ENCODE measurements around the gene SBK1. TPM values are rescaled to one million over a fixed set of nuclear protein-coding genes. Genes with fewer than 3 reads are reported as not detected.

Gene SBK1
- total RNA-seq, 1 donor from 2014 or later: 1.9 TPM

DNA sequence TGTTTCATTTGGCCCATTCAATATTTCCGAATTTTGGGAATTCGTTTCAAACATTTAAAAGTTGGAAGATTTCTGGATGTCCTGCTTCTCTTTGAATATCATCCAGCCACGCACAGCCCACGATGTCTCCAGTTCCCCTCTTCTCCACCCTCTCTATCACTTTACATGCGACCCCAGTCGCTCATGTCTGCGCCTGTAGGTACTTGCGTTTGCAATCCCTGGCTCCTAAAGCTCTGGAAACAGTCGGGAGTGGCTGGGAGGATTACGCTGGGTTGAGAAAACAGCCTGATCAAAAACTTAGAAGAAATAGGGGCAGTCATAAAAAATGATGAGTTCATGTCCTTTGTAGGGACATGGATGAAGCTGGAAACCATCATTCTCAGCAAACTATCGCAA, 1.5 kb upstream of the SBK1 start:
- H3K4me3 ChIP-seq: no peak overlapping the region
- ATAC-seq (no peak), DNase-seq (no peak)
- H3K27ac ChIP-seq: no peak overlapping the region
- peaks cover 3% of the 10 kb centered on the region for H3K27me3 ChIP-seq
- H3K9me3 ChIP-seq: no peaks in the 10 kb centered on the region
- intact Hi-C loops (cut with DNase I): no loop called here
- TF ChIP-seq, protein P1, sequence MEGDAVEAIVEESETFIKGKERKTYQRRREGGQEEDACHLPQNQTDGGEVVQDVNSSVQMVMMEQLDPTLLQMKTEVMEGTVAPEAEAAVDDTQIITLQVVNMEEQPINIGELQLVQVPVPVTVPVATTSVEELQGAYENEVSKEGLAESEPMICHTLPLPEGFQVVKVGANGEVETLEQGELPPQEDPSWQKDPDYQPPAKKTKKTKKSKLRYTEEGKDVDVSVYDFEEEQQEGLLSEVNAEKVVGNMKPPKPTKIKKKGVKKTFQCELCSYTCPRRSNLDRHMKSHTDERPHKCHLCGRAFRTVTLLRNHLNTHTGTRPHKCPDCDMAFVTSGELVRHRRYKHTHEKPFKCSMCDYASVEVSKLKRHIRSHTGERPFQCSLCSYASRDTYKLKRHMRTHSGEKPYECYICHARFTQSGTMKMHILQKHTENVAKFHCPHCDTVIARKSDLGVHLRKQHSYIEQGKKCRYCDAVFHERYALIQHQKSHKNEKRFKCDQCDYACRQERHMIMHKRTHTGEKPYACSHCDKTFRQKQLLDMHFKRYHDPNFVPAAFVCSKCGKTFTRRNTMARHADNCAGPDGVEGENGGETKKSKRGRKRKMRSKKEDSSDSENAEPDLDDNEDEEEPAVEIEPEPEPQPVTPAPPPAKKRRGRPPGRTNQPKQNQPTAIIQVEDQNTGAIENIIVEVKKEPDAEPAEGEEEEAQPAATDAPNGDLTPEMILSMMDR (IDR thresholded peaks at IDR 0.05): no peak
- H3K36me3 ChIP-seq: no peaks in the 10 kb centered on the region
- peaks cover 9% of the 10 kb centered on the region for H3K4me1 ChIP-seq

GRCh38 chr16:28292731-28293600, 641 bp downstream of the SBK1 start:
- intact Hi-C loops (cut with DNase I): no loop called here
- ATAC-seq (peak; percentile 6), DNase-seq (peak; percentile 68)
- TF ChIP-seq, protein P1 (IDR thresholded peaks at IDR 0.05): no peak
- no peaks in the 10 kb centered on the region for H3K9me3 ChIP-seq
- peaks cover 9% of the 10 kb centered on the region for H3K4me1 ChIP-seq
- H3K36me3 ChIP-seq: no peaks in the 10 kb centered on the region
- H3K27ac ChIP-seq: no peak overlapping the region
- H3K27me3 ChIP-seq: peaks cover 3% of the 10 kb centered on the region
- H3K4me3 ChIP-seq: peak overlapping the region; percentile 56

DNA sequence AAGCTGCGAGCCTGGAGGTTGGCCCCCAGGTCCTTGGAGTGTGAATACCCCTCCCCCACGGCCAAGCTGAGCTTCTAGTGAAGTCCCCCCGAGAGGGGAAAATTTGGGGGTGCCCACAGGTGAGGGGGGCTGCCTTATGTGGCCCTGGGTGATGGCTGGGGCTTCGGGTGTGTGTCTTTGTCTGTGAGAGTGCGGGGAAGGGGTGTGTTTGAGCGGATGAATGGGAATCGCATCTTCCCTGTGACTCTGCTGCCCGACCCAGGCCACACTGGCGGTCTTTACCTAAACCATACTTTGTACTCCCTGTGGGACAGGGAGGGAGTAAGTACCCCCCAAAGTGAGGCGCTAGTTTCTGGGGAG, 1.3 kb downstream of the SBK1 start:
- DNase-seq: no peak
- intact Hi-C loops (cut with DNase I): no loop called here
- TF ChIP-seq, protein P1 (IDR thresholded peaks at IDR 0.05): no peak

GRCh38 chr16:28294201-28294600, 1.9 kb downstream of the SBK1 start:
- Histone ChIP-seq H3K27me3 (peaks cover 3% of the 10 kb centered on the region), H3K36me3 (no peaks in the 10 kb centered on the region), H3K4me1 (peaks cover 9% of the 10 kb centered on the region), H3K27ac (no peak overlapping the region), H3K9me3 (no peaks in the 10 kb centered on the region), H3K4me3 (no peak overlapping the region)
- intact Hi-C loops (cut with DNase I): no loop called here
- ATAC-seq: no peak
- TF ChIP-seq, protein P1 (IDR thresholded peaks at IDR 0.05): no peak
- no peak for DNase-seq

More for the DNA sequence above, 1.3 kb downstream of the SBK1 start:
- Histone ChIP-seq H3K9me3 (no peaks in the 10 kb centered on the region), H3K27ac (no peak overlapping the region), H3K4me1 (peaks cover 9% of the 10 kb centered on the region), H3K4me3 (peak overlapping the region; percentile 56), H3K36me3 (no peaks in the 10 kb centered on the region), H3K27me3 (peaks cover 3% of the 10 kb centered on the region)
- ATAC-seq: no peak

DNA sequence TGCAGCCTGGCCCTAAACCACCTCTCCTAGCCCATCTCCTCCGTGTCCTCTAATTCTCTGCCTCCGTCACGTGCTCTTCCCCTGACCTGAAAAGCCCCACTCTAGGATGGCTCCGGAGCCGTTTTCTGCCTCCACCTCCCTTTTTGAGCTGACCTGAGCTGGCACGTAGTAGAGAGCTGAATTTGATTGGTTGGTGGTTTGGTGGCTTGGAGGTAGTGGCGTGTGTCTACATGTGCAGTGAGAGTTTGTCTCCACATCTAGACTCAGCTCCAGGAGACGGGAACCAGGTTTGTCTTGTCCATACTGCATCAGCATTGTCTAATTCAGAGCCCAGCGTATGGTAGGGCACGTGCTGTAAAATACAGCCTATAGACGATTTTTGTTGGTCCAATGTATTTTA, 3.0 kb downstream of the SBK1 start:
- DNase-seq (no peak), ATAC-seq (no peak)
- H3K4me3 ChIP-seq: no peak overlapping the region
- TF ChIP-seq, protein P1 (IDR thresholded peaks at IDR 0.05): no peak
- H3K27ac ChIP-seq: no peak overlapping the region
- intact Hi-C loops (cut with DNase I): no loop called here
- peaks cover 9% of the 10 kb centered on the region for H3K4me1 ChIP-seq
- H3K27me3 ChIP-seq: peaks cover 3% of the 10 kb centered on the region
- H3K9me3 ChIP-seq: no peaks in the 10 kb centered on the region
- no peaks in the 10 kb centered on the region for H3K36me3 ChIP-seq

All from upper lobe of right lung (tissue), 1 donor.